GM20000 (cell line): ENCODE results near the gene FBXO28.

Experiments used
- DNase-seq: peaks from one replicate; pipeline ENCODE4 v3.0.0; 2012; ENCODE audit warnings: low spot score
- TF ChIP-seq, protein P1 (sequence below): IDR thresholded peaks from 2 replicates; pipeline ENCODE4 v1.5.1; 2012; ENCODE audit warnings: mild to moderate bottlenecking, control low read depth; ENCODE audit errors: extremely low read depth, missing control alignments

The FBXO28 gene

DNA sequence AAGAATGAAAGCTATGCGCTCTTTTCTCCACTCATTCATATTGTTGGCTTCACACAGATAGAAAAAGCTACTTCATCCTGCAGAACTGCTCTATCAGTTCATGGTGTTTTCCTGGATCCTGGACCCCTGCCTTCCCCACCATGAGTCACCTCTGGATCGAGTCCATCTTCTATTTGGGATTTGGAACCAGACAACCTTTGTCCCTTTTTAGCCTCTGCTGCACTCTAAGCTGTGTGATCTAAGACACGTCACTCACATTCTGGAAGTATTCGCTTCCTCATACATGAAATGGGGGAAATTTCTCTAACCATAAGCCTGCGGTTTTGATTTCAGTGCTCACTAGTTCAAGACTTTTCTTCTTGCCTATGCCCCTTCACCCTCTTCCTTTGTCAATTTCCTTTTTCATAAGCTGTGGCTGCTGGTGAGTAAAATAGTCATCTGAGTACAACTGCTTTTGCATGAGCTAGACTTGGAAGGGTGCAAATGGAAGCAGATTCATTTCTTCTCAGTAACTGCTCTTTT, 55.0 kb downstream of the FBXO28 start:
- peak; percentile 62 for DNase-seq
- TF ChIP-seq, protein P1, sequence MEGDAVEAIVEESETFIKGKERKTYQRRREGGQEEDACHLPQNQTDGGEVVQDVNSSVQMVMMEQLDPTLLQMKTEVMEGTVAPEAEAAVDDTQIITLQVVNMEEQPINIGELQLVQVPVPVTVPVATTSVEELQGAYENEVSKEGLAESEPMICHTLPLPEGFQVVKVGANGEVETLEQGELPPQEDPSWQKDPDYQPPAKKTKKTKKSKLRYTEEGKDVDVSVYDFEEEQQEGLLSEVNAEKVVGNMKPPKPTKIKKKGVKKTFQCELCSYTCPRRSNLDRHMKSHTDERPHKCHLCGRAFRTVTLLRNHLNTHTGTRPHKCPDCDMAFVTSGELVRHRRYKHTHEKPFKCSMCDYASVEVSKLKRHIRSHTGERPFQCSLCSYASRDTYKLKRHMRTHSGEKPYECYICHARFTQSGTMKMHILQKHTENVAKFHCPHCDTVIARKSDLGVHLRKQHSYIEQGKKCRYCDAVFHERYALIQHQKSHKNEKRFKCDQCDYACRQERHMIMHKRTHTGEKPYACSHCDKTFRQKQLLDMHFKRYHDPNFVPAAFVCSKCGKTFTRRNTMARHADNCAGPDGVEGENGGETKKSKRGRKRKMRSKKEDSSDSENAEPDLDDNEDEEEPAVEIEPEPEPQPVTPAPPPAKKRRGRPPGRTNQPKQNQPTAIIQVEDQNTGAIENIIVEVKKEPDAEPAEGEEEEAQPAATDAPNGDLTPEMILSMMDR, result no peak

DNA sequence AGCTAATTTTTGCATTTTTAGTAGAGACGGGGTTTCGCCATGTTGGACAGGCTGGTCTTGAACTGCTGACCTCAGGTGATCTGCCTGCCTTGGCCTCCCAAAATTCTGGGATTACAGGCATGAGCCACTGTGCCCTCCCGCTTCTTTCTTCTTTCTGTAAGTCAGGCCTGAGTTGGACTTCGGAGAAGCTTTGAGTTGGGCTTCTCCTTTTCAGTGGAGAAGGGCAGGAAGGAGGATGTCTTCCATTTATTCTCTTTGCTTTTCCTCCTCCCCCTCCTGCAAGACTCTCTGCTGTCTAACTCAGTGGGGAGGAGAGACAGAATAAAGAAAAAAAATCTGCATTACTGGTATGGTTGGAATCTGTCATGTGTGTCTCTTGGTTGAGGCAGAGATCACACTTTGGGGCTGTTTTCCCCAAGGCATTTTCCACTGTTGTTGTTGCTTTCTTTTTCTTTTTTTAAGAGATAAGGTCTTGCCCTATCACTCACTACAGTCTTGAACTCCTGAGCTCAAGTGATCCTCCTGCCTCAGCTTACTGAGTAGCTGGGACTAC, 55.9 kb downstream of the FBXO28 start:
- DNase-seq, result no peak
- TF ChIP-seq, protein P1, result no peak

DNA sequence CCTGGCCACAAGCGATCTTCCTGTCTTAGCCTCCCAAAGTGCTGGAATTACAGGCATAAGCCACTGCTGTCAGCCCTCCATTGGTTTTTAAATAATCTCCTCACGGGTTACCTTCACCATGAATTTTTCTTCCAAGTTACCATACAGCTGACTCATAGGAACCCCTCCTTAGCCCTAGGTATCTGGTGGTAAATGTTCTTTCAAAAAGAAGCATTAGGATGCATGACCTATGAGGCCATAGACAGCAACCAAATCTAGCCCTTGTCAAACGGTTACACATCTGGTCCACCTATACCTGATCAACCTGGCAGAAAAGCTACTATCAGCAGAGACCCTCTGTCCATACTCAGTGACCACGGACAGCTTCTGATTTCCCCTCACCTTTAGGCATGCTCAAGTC, 56.4 kb downstream of the FBXO28 start:
- TF ChIP-seq, protein P1, result no peak
- DNase-seq, result no peak

DNA sequence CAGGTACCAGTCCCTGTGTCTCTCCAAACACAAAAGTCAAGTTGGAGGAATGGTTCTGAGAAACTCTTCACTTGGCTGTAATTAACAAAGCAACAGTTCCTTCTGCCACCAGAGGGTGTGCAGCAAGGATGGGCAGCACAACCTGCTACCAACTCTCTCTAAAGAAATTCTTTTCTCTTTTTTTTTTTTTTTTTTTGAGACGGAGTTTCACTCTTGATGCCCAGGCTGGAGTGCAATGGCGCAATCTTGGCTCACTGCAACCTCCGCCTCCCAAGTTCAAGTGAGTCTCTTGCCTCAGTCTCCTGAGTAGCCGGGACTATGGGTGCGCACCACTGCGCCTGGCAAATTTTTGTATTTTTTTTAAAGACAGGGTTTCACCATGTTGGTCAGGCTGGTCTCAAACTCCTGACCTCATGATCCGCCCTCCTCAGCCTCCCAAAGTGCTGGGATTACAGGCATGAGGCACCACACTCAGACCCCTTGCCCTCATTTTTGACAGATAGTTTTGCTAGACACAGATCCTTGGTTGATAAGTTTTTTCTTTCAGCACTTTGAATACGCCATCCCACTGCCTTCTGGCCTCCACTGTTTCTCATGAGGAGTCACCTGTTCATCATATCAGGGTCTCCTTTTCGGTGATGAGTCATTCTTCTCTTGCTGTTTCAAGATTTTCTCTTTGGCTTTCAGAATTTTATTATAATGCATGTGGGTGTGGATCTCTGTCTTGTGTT, 57.0 kb downstream of the FBXO28 start:
- DNase-seq, result no peak
- TF ChIP-seq, protein P1, result no peak

DNA sequence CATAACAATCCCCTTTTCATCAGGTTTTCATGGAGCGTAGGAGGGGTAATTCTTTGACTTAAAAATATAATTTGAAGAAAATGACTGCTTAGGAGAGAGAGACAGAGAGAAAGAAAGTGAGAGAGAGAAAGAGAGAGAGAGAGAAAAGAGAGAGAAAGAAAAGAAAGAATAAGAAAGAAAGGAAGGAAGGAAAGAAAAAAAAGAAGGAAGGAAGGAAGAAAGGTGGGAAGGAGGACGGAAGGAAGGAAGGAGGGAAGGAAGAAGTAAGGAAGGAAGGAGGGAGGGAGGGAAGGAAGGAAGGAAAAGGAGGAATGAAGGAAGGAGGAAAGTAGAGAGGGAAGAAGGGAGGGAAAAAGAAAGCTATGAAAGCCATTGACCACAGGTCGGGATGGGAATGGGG, 58.3 kb downstream of the FBXO28 start:
- TF ChIP-seq, protein P1, result no peak
- no peak for DNase-seq

DNA sequence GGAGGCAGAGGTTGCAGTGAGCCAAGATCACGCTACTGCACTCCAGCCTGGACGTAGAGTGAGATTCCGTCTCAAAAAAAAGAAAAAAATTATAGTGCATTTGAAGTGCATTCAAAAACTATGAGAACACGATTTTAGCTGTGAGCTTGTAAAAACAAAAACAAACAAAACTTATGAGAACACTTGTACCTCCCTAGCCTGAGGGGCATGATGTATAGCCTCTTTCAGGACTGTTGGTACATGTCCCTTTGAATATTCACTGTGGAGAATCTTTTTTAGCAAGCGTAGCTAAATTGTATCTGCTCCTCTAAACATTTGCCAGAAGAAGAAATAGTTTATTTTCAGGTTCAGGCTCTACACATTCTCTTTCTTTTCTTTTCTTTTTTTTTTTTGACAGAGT, 59.6 kb downstream of the FBXO28 start:
- no peak for DNase-seq
- TF ChIP-seq, protein P1, result no peak

DNA sequence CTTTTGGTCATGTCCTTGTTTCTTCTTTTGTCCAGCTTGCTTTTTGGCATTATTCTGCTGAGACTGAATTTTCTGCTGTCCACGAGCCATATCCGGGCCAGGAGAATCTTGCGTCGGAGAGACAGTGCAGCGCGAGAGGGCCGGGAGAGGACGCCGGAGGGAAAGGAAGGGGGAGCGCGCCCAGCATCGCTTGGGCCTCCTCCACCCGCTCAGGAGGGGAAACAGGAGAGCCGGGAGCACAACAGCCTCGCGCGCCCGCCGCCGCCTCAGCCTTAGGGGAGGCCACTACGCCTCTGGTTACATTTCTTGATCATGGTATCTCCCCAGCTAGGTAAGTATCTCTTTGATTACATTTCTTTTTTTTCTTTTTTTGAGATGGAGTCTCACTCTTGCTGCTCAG, 61.7 kb downstream of the FBXO28 start:
- no peak for DNase-seq
- TF ChIP-seq, protein P1, result no peak
